GM12878 (cell line): ENCODE measurements around the gene SLC26A11. TPM values are rescaled to one million over a fixed set of nuclear protein-coding genes. Genes with fewer than 3 reads are reported as not detected.

Experiments
- ATAC-seq: fragments of 200-7000 bp; cut with Tn5 transposase; 3 replicates; pipeline ENCODE4 v1.9.1; 2020; ENCODE audit warnings: mild to moderate bottlenecking, moderate library complexity
- BruUV-seq: library from RNA; stranded (reverse); fragments of 400-500 nt; replicated peaks from 2 replicates; lab custom pipeline; 2021; lab: Mats Ljungman, UMichigan
- CTCF ChIA-PET: fragments of 300-600 bp; sonication (Branson Sonifier 250); formaldehyde crosslinking; extraction: SDS; loops from one replicate; lab custom pipeline; 2021; ENCODE audit warnings: inconsistent platforms; lab: Yijun Ruan, JAX
- POLR2A ChIA-PET: fragments of 350-600 bp; formaldehyde crosslinking; extraction: SDS; loops from one replicate; lab custom pipeline; 2021; ENCODE audit warnings: inconsistent platforms; lab: Charles Lee
- RAD21 ChIA-PET: fragments of 300-600 bp; sonication (Branson Sonifier 250); formaldehyde crosslinking; loops from one replicate; lab custom pipeline; 2023; ENCODE audit warnings: antibody characterized with exemption; ENCODE audit not compliant: unreplicated experiment; lab: Charles Lee
- SMC1A ChIA-PET: fragments of 300-600 bp; sonication (Branson Sonifier 250); formaldehyde crosslinking; loops from one replicate; lab custom pipeline; 2023; ENCODE audit not compliant: unreplicated experiment, uncharacterized antibody; lab: Charles Lee
- DNase-seq: peaks from one replicate; pipeline ENCODE4 v3.0.0-alpha.2; 2011; ENCODE audit warnings: low read depth, low spot score
- FAIRE-seq: peaks from 3 replicates; lab custom pipeline; 2011; peaks lifted over from hg19 to GRCh38; lab: Jason Lieb, UNC
- H2AFZ ChIP-seq: 2 replicates; pipeline ENCODE4 v1.6.0; 2011; ENCODE audit warnings: low read depth, low read length, control low read depth; ENCODE audit not compliant: control insufficient read depth
- H3K27ac ChIP-seq: 2 replicates; pipeline ENCODE4 v1.5.1; 2011; ENCODE audit warnings: control low read depth; ENCODE audit not compliant: control insufficient read depth, insufficient read depth
- H3K27me3 ChIP-seq, 2 experiments: replicated peaks in 1 of 2; 2 replicates each; pipeline versions ENCODE4 v1.6.0 to v1.6.1; 2011; ENCODE audit warnings: low read length in 1 of 2; ENCODE audit not compliant: control insufficient read depth in 2 of 2, insufficient read depth in 2 of 2
- H3K36me3 ChIP-seq, 2 experiments: 2 replicates each; pipeline ENCODE4 v1.5.1; 2011; ENCODE audit warnings: low read length in 1 of 2; ENCODE audit not compliant: control insufficient read depth in 2 of 2, insufficient read depth in 2 of 2
- H3K4me1 ChIP-seq: 2 replicates; pipeline ENCODE4 v1.6.1; 2011; ENCODE audit warnings: mild to moderate bottlenecking, low read length, moderate library complexity, mixed read lengths; ENCODE audit not compliant: control insufficient read depth, insufficient read depth
- H3K4me2 ChIP-seq: 2 replicates; pipeline ENCODE4 v1.6.0; 2011; ENCODE audit warnings: control low read depth; ENCODE audit not compliant: control insufficient read depth, insufficient read depth
- H3K4me3 ChIP-seq: fragments of 200-600 bp; sonication (generic); 2 replicates; pipeline ENCODE4 v1.5.1; 2016
- H3K79me2 ChIP-seq: 2 replicates; pipeline ENCODE4 v1.6.0; 2011; ENCODE audit warnings: low read length; ENCODE audit not compliant: control insufficient read depth, insufficient read depth
- H3K9ac ChIP-seq: 2 replicates; pipeline ENCODE4 v1.8.0; 2011; ENCODE audit warnings: low read length, control low read depth, mixed read lengths; ENCODE audit not compliant: control insufficient read depth, insufficient read depth
- H3K9me3 ChIP-seq: replicated peaks from 3 replicates; pipeline ENCODE4 v1.5.1; 2011; ENCODE audit warnings: mild to moderate bottlenecking, low read length; ENCODE audit not compliant: control insufficient read depth, insufficient read depth
- H4K20me1 ChIP-seq: 2 replicates; pipeline ENCODE4 v1.6.0; 2011; ENCODE audit not compliant: control insufficient read depth, insufficient read depth
- ETV6 ChIP-seq, 2 experiments: fragments of 450-650 bp in 1 of 2; IDR thresholded peaks in 1 of 2; conservative IDR thresholded peaks in 1 of 2; 2 replicates each; pipeline ENCODE4 v1.6.1; 2014; ENCODE audit warnings: antibody characterized with exemption in 1 of 2, borderline replicate concordance in 1 of 2, low read depth in 1 of 2, mild to moderate bottlenecking in 1 of 2, moderate library complexity in 1 of 2
- FOS ChIP-seq: IDR thresholded peaks from 3 replicates; pipeline ENCODE4 v1.6.1; 2011; ENCODE audit warnings: borderline replicate concordance; ENCODE audit not compliant: insufficient read length; ENCODE audit errors: extremely low read depth
- JUND ChIP-seq: IDR thresholded peaks from 2 replicates; pipeline ENCODE4 v1.6.1; 2012; ENCODE audit warnings: low read depth, mild to moderate bottlenecking, low read length, improper control_type of control experiment, moderate library complexity
- NFYA ChIP-seq: IDR thresholded peaks from 2 replicates; pipeline ENCODE4 v1.6.1; 2011; ENCODE audit warnings: low read depth, mild to moderate bottlenecking, low read length, improper control_type of control experiment, borderline replicate concordance
- YBX1 ChIP-seq: fragments of 450-650 bp; IDR thresholded peaks from 2 replicates; pipeline ENCODE4 v1.6.1; 2016; ENCODE audit warnings: antibody characterized with exemption
- WGBS: methylation state at CpG from one replicate; pipeline ENCODE4 v1.1.6; 2016; ENCODE audit warnings: low lambda C conversion rate; ENCODE audit not compliant: insufficient replicate concordance, insufficient coverage; ENCODE audit errors: missing lambda C conversion rate; 5-methylcytosine and 5-hydroxymethylcytosine counted together
- in situ Hi-C: fragments of 300-500 bp; cut with MboI; formaldehyde crosslinking; loops from 9 replicates; pipeline ENCODE4 v1.14.3; 2018; ENCODE audit warnings: mixed read lengths
- intact Hi-C: fragments of 100-400 bp; cut with micrococcal nuclease; formaldehyde crosslinking; loops from one replicate; pipeline ENCODE4 v1.14.2; 2022; ENCODE audit not compliant: unreplicated experiment
- polyA plus RNA-seq, 11 experiments: library from polyadenylated mRNA; depleted of rRNA in 4 of 11; unstranded in 6 of 11; stranded (reverse) in 5 of 11; fragments of >200 nt; fragmentation: Nextera tagmentation in 4 of 11; fragmentation: Illumina TruSeq in 1 of 11; extraction: Ambion mirVana in 4 of 11; extraction: Trizol in 1 of 11; gene quantifications; 1 replicate in 1 of 11; 2 replicates in 10 of 11; pipeline versions ENCODE4 v1.2.1 to v1.2.3, GENCODE V29; 2011 to 2016; ENCODE audit warnings: inconsistent platforms in 2 of 11, missing spikeins in 2 of 11, low read depth in 1 of 11
- total RNA-seq, 4 experiments: library from RNA; depleted of rRNA in 3 of 4; stranded (reverse); fragments of >200 nt in 3 of 4; fragmentation: Illumina TruSeq in 1 of 4; extraction: Trizol in 1 of 4; gene quantifications; 2 replicates each; pipeline versions ENCODE4 v1.2.1 to v1.2.3, GENCODE V29; 2013 to 2021
- TF ChIP-seq, protein P1 (sequence below): fragments of 450-650 bp; IDR thresholded peaks from 2 replicates; pipeline ENCODE4 v1.6.1; 2017; ENCODE audit warnings: mild to moderate bottlenecking, moderate library complexity
- TF ChIP-seq, protein P2 (sequence below): IDR thresholded peaks from 2 replicates; pipeline ENCODE4 v1.6.1; 2011; ENCODE audit warnings: borderline replicate concordance, low read depth, mild to moderate bottlenecking, moderate library complexity, mixed read lengths, low read length; ENCODE audit not compliant: insufficient read depth; ENCODE audit errors: extremely low read length

The SLC26A11 gene
- total and polyA plus RNA-seq, 10 of the 15 experiments (the other 5 are each of a cell fraction or from before 2014, with no cell fraction given), result 0.05 to 4.1 (median 1.2) TPM; not detected in 1

DNA sequence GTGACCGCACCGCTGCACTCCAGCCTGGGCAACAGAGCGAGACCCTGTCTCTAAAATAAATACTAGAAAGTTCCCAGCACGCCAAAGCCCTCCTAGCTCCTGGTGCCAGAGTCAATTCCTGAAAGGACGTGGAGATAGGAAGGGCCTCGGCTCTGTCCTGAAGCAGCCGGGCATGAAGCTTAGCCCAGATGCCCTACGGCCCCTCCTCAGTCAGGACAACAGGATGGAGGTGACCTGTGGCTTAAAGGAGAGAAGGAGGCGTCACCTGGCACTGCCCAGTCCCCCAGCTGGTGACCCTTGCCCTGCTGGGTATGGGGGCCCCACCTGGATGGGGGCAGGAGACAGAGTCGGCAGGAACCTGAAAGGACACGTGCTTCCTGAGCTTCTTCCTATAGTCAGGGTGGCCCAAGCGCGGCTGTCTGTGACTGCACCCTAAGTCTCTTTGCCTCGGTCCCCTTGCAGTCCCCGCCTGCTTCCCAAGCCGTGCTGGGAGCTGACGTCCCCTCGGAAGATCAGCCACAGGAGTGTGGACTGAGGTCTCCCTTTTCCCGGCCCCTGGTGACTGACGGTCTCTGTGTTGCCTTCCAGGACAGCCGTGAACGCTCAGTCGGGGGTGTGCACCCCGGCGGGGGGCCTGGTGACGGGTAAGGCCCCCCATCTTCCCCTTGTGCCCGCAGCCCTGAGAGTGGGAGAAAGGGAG, 25.5 kb downstream of the SLC26A11 start:
- Histone ChIP-seq H3K4me3 (no peak overlapping the region), H3K36me3 (no peaks in the 10 kb centered on the region), H4K20me1 (no peaks in the 10 kb centered on the region), H3K79me2 (no peaks in the 10 kb centered on the region), H3K27ac (no peak overlapping the region), H3K4me1 (no peaks in the 10 kb centered on the region), H3K27me3 (no peaks in the 10 kb centered on the region), H3K9me3 (no peaks in the 10 kb centered on the region), H3K9ac (no peak overlapping the region), H2AFZ (no peak overlapping the region), H3K4me2 (no peak overlapping the region)
- FAIRE-seq (no peak), ATAC-seq (no peak), DNase-seq (no peak)
- TF ChIP-seq ETV6 (conservative IDR thresholded peaks at IDR 0.05 in 1 of 2, IDR thresholded peaks at IDR 0.05 in 1 of 2; ENCODE audit: borderline replicate concordance in 1 of 2, low read depth in 1 of 2), result no peak
- TF ChIP-seq, protein P1, sequence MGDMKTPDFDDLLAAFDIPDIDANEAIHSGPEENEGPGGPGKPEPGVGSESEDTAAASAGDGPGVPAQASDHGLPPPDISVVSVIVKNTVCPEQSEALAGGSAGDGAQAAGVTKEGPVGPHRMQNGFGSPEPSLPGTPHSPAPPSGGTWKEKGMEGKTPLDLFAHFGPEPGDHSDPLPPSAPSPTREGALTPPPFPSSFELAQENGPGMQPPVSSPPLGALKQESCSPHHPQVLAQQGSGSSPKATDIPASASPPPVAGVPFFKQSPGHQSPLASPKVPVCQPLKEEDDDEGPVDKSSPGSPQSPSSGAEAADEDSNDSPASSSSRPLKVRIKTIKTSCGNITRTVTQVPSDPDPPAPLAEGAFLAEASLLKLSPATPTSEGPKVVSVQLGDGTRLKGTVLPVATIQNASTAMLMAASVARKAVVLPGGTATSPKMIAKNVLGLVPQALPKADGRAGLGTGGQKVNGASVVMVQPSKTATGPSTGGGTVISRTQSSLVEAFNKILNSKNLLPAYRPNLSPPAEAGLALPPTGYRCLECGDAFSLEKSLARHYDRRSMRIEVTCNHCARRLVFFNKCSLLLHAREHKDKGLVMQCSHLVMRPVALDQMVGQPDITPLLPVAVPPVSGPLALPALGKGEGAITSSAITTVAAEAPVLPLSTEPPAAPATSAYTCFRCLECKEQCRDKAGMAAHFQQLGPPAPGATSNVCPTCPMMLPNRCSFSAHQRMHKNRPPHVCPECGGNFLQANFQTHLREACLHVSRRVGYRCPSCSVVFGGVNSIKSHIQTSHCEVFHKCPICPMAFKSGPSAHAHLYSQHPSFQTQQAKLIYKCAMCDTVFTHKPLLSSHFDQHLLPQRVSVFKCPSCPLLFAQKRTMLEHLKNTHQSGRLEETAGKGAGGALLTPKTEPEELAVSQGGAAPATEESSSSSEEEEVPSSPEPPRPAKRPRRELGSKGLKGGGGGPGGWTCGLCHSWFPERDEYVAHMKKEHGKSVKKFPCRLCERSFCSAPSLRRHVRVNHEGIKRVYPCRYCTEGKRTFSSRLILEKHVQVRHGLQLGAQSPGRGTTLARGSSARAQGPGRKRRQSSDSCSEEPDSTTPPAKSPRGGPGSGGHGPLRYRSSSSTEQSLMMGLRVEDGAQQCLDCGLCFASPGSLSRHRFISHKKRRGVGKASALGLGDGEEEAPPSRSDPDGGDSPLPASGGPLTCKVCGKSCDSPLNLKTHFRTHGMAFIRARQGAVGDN, result no peak
- TF ChIP-seq FOS, result no peak
- TF ChIP-seq NFYA, result no peak
- TF ChIP-seq YBX1, result no peak
- TF ChIP-seq, protein P2, sequence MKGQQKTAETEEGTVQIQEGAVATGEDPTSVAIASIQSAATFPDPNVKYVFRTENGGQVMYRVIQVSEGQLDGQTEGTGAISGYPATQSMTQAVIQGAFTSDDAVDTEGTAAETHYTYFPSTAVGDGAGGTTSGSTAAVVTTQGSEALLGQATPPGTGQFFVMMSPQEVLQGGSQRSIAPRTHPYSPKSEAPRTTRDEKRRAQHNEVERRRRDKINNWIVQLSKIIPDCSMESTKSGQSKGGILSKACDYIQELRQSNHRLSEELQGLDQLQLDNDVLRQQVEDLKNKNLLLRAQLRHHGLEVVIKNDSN, result no peak
- TF ChIP-seq JUND, result no peak
- RAD21 ChIA-PET, result no interaction called here
- POLR2A ChIA-PET, result no interaction called here
- 64% methylated on average over 27 of the region's 27 CpGs for WGBS
- intact Hi-C loops, result no loop called here
- BruUV-seq, result no TSS peak
- in situ Hi-C loops, result no loop called here
- SMC1A ChIA-PET, result no interaction called here
- CTCF ChIA-PET, result no interaction called here
